Daoy (cell line): ENCODE data around the gene LMBR1. TPM values are rescaled to one million over a fixed set of nuclear protein-coding genes. Genes with fewer than 3 reads are reported as not detected.
"Not testable (repeated sequence)": the region's sequence is repeated elsewhere in the genome, so short reads cannot be mapped to it uniquely, and the experiment has no call there.

Experiments
- DNase-seq: peaks from one replicate; pipeline ENCODE4 v3.0.0-alpha.2; 2015; ENCODE audit warnings: low read depth
- total RNA-seq: library from RNA; depleted of rRNA; stranded (reverse); fragments of >200 nt; shearing (Covaris generic); gene quantifications from 2 replicates; pipeline ENCODE4 v1.2.3, GENCODE V29; 2014

Gene LMBR1
- total RNA-seq, 1 experiment from 2014 or later = 45.0 TPM

DNA sequence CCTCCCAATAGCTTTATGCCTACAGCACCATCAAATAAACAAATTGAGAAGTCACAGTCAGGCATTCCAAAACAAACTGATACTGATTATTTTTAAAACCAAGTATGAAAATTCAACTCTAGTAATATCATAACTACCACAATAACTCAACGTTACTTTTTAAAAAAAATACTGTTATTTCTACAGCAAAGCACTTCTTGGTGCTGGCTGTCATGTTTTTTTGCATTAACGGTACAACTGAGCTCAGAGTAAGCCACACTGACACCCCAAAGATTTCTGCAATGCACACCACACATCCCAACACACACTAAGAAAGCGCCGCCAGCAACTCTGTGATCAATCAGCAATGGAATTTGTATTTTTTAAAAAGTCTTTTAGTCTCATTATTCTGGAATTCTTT lies 138.8 kb downstream of the LMBR1 start:
- DNase-seq = no peak

DNA sequence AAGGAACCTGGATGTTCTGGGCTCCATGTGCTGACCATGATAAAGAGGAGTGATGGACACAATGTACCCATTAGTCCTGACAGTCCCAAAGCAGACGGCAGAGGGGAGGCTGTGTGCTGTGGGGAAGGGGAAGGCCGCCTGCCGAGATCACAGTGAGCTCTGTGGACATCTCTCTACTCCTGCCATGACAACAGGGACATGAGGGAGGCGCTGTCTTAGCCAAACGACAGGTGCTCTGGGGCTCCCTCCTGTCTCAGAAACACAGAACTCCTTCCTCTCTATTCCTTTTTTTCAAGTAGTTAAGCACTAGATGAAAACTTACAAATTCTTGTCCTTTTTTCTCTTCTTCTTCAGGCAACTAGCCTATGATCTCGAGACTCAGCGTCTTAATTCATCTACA lies 139.4 kb downstream of the LMBR1 start:
- no peak for DNase-seq

DNA sequence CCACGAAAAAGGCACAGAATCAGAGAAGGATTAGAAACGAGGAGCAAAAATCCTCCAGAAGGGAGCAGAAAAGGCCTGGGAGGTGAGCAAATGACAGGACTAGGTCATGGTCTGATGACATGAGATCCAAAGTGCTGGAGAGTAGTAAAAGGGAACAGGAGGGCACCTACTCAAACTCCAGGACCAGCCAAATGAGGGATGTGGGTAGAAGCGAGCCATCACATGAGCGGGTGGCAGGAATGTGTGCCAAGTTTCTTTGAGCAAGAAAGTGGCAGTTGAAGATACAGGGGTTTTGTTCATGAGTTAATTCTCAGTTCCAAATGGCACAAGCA lies 139.8 kb downstream of the LMBR1 start:
- DNase-seq = no peak

DNA sequence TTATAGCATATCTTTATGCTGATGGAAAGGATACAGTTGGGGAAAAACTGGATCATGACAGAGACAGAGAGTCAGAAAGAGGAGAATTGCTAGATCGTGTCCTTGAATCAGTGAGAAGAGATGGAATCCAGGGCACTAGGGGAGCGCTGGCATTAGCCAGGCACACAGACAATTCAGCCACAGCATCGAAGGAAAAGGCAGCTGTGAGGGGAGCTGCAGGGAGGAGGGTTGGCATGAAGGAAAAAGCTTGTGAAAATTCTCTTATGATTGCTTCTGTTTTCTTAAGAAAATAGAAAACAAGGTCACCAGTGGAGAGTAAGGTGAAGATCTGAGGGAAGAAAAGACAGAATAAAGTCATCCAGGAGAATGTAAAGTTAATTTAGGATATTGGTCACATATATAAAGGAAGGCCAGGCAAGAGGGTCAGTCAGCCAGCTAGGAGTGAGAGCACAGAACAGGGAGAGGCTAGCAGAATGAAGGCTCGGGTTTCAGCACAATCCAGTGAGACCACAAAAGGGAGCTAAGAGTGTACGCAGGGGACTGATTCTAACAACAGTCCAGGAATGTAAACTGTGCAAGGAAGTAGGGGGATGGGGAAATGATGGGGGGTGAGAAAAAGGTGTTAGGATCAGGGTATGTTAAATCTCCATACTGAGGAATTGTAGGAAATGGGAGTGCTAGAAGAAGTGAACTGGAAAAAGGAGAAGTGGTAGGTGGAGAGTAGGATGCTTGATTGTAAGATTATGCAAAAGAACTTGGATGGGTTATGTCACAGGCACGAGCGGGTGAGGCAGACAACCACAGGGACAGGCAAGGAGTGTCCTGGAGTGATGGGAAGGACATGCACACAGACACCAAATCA lies 140.4 kb downstream of the LMBR1 start:
- DNase-seq = peak; percentile 67

DNA sequence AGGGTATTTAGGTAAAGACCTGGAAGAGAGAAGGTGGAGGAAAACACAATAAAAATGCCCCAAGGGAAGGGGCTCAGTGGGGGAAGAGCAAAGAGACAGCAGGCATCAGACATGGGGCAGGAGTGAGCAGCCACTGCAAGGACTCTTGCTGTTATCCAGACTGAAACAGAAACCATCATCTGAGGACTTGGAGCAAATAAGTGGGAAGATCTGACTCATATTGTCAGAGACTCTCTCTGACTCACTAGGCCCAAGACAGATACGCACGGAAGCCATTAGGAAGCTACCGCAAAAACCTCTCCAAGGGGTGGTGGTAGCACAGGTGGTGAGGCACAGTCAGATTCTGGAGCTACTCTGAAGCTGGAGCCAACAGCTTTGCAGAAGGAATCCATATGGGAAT lies 141.7 kb downstream of the LMBR1 start:
- DNase-seq = peak; percentile 97

DNA sequence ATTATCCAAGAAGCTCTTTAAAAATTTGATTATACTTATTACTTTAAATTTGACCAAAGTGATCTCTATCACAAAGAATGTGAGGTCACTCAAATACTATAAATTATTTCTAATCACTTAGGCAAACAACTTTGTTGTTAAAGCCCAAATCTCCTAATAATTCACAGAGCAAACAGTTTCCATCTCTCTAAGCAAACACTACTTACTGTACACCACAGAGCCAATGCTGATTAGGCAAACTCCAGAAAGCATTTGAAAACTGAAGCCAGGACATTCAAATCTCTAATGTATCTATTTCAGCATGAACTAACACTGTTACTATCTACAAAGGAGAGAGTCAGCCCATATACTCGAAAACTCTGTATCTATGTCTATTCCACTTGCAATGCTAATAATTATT lies 145.3 kb downstream of the LMBR1 start:
- no peak for DNase-seq

DNA sequence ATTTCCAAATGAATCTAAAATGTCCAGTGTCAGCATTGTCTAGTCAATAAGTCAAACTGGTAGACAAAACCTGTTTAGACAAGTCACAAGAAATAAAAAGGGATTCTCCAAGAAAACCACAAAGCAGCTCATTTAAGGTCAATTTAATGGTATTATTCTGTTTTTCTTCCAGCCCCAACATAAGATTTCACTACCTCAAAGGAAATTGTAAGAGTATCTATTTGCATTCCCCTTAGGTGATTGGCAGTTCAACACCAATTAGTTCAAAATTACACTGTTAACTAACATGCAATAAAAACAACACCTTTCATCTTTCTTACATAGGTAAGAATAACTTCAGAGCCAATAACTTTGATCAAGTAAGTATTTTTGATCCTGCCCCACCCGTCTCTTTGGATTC lies 146.1 kb downstream of the LMBR1 start:
- DNase-seq = no peak

DNA sequence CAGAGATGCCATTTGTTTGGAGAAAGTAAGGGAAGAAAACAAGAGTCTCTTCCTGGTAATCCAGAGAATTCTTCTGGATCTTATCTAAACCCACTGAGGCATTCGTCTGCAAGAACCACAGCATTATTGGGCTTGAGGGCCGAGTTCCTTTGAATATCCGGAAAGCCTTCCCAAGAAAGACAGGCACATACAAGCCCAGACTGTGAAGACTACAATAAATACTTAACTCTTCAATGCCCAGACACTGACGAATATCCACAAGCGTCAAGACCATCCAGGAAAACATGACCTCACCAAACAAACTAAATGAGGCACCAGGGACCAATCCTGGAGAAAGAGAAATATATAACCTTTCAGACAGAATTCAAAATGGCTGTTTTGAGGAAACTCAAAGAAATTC lies 153.4 kb downstream of the LMBR1 start:
- no peak for DNase-seq

DNA sequence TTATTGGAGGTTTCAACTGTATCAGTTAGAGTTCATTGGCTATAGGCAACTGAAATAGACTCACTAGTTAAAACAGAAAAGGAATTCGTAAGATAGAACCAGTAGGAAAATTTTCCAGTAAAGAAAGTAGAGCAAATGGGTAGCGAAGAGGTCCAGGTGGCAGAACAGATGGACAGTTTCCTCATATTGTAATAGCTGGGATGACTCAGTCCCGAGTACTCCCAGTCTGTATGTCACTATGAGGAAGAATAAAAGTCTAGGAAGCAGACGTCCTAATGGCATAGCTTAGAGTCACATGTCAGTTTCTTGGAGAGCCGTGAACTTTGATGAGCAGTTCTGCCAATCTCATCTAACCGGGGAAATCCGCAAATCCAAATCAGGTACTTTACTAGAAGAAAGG lies 157.1 kb downstream of the LMBR1 start:
- no peak for DNase-seq

DNA sequence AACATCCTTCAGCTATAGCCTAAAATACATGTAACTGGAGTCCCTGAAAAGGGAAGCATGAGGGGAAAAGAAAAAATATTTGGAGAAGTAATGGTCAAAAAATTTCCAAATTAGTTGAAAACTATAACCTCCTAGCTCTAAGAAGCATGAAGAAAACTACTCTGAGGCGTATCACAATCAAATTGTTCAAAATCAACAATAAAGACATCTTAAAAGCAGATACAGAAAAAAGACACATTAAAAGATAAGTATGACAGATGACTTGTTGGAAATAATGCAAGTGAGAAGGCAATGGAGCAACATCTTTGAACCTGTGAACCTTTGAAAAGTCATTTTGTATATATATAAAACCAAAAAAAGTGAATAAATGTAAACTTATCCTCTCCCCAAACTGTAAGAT lies 159.3 kb downstream of the LMBR1 start:
- DNase-seq = no peak

DNA sequence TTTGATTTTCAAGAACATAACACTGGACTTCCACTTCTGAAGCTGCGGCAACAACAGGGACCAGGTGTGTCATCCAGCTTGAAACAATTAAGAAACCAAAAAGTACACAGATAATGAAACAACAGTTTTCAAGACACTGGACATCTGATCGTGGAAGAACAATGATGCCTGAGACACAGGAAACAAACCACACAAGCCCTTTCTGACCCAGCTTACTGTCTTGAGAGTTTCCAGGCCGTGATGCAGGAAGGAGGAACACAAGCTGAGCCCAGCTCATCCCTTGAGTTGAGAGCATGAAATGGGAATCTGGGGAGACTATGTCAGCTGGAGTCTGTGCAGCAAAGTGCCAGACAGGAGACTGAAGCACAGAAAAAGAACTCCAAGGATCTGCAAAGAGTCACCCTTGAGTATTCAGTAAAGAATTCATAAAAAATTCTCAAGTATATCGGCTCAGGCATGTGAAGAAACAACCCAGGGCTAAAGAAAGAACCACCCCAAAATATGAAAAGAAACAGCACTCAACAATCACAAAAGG lies 160.8 kb downstream of the LMBR1 start:
- no peak for DNase-seq

DNA sequence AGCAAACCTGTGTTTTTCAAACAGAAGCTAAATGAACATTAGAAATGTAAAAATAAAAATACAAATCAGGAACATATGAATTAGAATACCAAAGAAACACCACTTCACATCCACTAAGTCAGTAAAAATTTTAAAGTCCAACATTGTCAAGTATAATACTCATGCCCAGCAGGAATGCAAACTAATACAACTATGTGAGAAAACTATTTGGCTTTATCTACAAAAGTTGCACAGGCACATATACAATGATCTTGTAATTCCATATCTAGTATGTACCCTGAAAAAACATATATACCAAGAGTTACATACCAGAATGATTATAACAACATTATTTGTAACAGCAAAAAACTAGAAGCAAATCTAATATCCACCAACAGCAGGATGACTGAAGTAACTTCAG lies 161.3 kb downstream of the LMBR1 start:
- DNase-seq = no peak

DNA sequence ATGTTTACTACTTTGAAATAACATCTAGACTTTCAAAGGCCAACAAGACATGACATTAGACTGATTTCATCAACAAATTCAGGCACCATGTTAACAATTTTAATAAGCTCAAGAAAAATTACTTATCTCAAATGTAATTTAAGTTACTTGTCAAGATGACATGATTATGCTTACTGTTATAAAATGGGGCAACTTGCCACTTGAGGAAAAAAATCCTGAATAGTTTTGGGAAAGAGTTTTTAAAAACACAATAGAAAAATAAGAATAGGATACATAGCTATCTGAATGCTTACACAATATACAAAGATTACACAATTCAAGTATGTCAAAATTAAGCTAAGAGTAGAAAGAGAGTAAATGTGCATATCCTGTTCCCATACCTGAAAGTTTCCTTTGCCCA lies 167.0 kb downstream of the LMBR1 start:
- DNase-seq = no peak

DNA sequence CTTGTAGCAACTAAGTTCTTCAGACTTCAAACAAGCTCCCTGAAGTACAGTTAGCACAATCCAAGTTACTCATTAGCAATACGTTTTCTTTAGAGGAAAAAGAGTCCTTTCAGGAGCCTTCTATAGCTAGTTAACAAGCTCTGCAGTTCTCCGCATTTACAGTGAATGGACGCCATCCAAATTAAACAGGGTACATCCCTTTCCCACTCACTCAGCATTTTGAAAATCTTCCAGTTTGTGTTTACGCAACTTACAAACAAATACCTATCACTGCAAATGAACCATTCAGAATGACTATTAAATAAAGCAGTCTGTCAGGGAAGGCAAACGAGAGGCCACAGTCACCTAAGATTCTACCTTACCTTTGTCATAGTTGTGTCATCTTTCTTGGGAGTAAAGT lies 167.9 kb downstream of the LMBR1 start:
- no peak for DNase-seq

DNA sequence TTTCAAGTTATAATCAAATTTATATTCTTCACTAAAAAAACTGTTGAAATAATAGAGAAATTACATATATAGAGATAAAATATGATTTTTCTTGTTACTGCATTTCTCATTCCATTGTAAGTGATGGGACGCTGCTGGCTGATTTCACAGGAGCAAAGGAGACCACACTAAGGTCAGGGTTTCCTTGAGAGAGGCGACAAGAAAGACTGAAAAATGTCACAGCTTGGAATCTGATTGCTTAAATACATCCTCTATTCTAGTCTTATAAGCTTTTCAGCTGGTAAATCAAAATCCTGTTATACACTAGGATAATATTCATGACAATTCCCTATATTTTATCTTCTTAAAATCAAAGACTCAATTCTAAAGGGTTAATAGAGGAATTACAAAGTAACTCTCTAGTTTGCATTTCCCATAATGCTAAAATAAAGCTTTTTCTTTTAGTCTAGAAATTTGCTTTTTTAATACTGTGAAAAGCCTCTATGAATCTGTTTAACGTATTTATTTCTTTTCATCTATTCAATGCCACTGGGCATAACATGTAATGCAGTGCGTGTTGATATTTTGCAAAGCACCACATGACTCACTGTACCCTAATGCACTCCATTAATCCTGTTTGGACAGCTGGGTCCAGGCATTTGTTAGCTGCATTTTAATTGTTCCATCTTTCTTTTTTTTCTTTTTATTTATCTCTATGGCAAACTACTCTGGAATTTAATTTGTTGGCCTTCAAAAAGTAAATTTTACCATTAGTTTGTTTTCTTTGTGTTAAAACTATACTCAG lies 170.7 kb downstream of the LMBR1 start:
- no peak for DNase-seq

DNA sequence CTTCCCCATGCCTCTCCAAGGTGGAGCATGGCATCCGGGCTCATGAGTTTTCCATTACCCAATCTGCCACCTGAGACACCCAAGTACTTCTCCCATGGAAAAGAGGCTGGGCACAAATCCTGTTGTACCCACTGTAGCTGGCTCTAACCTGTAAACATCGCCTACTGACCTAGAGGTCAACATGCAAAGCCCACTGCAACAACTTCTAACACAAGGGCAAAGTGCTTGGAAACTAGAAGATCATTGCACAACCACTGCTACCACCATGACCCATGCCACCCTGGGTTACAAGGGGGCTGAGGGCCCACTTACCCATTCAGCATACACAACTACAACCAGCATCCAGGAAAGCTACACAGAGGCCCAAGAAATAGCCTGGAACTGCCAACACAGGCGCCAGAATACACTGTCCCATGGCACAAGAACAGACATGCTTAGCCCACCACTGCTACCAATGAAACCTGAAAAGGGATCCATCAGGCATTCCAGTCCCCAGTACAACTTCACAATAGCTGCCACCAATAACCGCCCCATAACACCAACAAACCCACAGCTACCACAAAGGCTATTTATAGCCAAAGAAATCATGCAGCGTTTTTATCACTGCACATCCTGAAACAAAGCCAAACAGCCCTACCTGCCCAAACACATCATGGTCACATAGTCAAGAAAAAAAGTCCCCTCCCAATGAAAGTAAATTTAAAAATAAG lies 189.1 kb downstream of the LMBR1 start:
- no peak for DNase-seq

DNA sequence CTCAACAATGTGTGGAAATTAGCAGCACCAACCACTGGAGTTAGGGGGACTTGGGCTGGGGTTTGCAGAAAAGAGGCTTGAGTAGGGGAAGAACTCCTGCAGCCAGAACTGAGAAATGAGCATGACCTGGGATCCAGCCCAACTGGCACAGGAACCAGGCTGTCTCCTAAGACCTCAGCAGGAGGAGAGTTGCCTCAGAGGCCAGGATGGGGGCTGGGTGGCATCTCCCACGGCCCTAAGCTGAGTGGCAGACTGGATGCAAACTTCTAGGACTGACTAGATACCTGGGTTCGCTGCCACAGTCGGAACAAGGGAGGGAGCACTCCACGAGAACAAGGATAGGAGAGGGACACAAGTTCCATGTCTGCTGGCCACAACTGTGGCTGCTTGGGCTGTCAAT lies 189.8 kb downstream of the LMBR1 start:
- no peak for DNase-seq

DNA sequence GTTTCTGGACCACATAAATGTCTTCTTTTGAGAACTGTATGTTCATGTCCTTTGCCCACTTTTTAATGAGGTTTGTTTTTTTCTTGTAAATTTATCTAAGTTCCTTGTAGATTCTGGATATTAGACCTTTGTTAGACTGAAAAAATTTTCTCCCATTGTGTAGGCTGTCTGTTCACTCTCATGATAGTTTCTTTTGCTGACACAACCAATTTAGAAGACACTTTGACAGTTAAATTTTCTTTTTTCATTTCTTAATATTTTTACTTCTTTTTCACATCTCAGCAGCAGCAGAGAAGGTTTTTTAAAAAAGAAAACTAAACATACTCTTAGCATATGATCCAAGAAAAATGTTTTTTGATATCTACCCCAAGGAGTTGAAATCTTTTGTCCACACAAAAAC lies 190.6 kb downstream of the LMBR1 start:
- DNase-seq = no peak

DNA sequence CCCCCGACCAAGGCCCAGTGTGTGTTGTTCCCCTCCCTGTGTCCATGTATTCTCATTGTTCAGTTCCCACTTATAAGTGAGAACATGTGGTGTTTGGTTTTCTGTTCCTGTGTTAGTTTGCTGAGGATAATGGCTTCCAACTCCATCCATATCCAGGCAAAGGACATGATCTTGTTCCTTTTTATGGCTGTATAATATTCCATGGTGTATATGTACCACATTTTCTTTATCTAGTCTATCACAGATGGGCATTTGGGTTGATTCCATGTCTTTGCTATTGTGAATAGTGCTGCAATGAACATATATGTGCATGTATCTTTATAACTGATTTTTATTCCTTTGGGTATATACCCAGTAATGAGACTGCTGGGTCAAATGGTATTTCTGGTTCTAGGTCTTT lies 191.2 kb downstream of the LMBR1 start:
- DNase-seq = not testable (repeated sequence)

DNA sequence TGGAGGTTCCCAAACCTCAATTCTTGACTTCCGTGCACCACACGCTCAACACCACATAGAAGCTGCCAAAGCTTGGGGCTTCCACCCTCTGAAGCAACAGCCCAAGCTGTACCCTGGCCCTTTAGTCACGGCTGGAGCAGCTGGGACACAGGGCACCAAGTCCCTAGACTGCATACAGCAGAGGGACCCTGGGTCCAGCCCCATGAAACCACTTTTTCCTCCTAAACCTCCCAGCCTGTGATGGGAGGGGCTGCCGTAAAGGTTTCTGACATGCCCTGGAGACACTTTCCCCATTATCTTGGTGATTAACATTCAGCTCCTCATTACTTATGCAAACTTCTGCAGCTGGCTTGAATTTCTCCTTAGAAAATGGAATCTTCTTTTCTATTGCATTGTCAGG lies 194.5 kb downstream of the LMBR1 start:
- DNase-seq = not testable (repeated sequence)

DNA sequence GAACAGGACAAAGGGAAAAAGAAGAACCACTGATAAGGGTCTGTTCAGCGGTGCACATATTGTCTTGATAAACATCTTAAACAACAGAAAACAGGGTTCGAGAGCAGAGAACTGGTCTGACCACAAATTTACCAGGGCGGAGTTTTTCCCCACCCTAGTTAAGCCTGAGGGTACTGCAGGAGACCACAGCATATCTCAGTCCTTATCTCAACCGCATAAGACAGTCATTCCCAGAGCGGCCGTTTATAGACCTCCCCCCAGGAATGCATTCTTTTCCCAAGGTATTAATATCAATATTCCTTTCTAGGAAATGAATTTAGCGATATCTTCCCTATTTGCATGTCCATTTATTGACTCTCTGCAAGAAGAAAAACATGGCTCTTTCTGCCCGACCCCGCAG lies 195.7 kb downstream of the LMBR1 start:
- not testable (repeated sequence) for DNase-seq

DNA sequence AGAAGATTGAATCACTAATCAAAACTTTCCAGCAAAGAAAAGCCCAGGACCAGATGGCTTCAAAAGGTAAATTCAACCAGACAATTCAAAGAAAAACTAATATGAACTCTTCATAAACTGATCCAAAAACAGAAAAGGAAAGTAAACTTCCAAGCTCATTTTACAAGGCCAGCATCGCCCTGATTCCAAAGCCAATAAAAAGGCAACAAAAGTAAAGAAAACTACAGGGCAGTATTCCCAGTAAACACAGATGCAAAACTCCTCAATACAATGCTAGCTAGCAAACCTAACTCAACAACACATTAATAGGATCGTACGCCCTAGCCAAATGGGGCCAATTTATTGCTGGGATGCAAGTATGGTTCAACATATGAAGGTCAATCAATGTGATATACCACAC lies 199.4 kb downstream of the LMBR1 start:
- DNase-seq = no peak
